ENCODE measurements around the gene RNF150. TPM values are rescaled to one million over a fixed set of nuclear protein-coding genes. Genes with fewer than 3 reads are reported as not detected.
"Not testable (repeated sequence)": the region's sequence is repeated elsewhere in the genome, so short reads cannot be mapped to it uniquely, and the experiment has no call there.

The RNF150 gene
- total RNA-seq, 2 donors from 2014 or later = 2.3 to 4.6 TPM

DNA sequence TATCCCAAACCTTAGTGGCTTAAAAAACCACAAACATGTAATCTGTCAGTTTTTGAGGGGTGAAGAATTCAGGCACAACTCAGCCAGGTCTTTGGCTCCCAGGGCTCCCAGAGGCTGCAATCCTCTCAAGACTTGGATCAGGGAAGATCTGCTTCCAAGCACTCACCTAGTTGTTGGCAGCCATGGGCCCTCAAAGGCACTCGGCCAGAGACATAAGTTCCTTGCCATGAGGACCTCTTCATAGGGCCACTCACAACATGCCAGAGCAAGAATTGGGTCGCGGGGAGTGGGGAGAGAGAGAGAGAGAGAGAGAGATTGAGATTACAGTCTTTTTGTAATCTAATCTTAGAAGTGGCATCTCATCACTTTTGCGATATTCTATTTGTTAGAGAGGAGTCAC, 300.0 kb downstream of the RNF150 start:
- H3K36me3 ChIP-seq (replicated peaks in 1 of 2; ENCODE audit: insufficient read depth in 1 of 2, low read depth in 2 of 2) = no peaks in the 10 kb centered on the region
- no peaks in the 10 kb centered on the region for H3K9me3 ChIP-seq
- TF ChIP-seq, protein P1, sequence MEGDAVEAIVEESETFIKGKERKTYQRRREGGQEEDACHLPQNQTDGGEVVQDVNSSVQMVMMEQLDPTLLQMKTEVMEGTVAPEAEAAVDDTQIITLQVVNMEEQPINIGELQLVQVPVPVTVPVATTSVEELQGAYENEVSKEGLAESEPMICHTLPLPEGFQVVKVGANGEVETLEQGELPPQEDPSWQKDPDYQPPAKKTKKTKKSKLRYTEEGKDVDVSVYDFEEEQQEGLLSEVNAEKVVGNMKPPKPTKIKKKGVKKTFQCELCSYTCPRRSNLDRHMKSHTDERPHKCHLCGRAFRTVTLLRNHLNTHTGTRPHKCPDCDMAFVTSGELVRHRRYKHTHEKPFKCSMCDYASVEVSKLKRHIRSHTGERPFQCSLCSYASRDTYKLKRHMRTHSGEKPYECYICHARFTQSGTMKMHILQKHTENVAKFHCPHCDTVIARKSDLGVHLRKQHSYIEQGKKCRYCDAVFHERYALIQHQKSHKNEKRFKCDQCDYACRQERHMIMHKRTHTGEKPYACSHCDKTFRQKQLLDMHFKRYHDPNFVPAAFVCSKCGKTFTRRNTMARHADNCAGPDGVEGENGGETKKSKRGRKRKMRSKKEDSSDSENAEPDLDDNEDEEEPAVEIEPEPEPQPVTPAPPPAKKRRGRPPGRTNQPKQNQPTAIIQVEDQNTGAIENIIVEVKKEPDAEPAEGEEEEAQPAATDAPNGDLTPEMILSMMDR (IDR thresholded peaks at IDR 0.05) = no peak
- no peak for TF ChIP-seq POLR2A (IDR thresholded peaks at IDR 0.05)
- no peak overlapping the region for H3K4me3 ChIP-seq
- no peaks in the 10 kb centered on the region for H3K27me3 ChIP-seq
- H3K27ac ChIP-seq = no peak overlapping the region
- DNase-seq (no peak), ATAC-seq (no peak)
- 84 to 94% methylated on average over 4 of the region's 4 CpGs for WGBS, 2 donors
- H3K4me1 ChIP-seq = no peaks in the 10 kb centered on the region
- intact Hi-C loops (cut with DNase I) = no loop called here

DNA sequence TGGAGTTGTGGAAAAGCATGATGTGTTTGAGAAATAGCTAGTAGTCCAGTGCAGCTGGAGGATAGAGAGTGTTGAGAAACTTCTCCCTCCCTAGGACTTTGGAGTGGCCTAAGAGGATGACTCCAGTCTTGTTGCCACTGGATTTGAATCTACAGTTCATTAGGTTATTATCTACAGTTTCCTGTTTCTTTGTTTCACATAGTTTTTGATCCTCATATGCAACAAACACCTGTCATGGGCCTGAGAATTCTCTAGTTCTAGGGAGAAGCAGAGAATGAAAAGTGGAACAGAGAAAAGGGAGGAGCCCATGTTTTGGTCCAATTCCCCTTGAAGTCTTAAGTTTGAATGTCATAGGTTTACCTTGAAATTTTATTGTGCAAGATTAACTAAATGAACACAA, 303.4 kb downstream of the RNF150 start:
- no peaks in the 10 kb centered on the region for H3K27me3 ChIP-seq
- no peaks in the 10 kb centered on the region for H3K9me3 ChIP-seq
- DNase-seq (no peak), ATAC-seq (no peak)
- intact Hi-C loops (cut with DNase I) = no loop called here
- H3K4me3 ChIP-seq = no peak overlapping the region
- no peaks in the 10 kb centered on the region for H3K4me1 ChIP-seq
- TF ChIP-seq, protein P1 (IDR thresholded peaks at IDR 0.05) = no peak
- no peak for TF ChIP-seq POLR2A (IDR thresholded peaks at IDR 0.05)
- H3K27ac ChIP-seq = no peak overlapping the region
- no peaks in the 10 kb centered on the region for H3K36me3 ChIP-seq (replicated peaks in 1 of 2; ENCODE audit: insufficient read depth in 1 of 2, low read depth in 2 of 2)

DNA sequence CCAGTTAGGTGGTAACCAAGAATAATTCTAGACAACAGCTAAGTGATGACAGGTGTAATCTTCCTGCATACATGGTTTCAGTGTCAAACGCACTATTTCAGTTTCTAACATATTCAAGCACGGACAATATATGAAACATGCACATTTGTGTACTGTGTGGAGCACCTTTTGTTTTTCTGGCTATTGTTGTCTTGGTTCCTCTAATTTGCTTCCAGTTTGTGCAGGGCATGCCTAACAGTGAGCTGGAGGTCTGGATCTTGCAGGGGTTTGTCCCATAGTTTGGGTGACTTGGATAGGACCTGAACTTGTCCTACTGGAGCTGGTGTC, 306.6 kb downstream of the RNF150 start:
- DNase-seq = no peak
- Histone ChIP-seq H3K4me3 (no peak overlapping the region), H3K27ac (no peak overlapping the region), H3K27me3 (no peaks in the 10 kb centered on the region), H3K36me3 (replicated peaks in 1 of 2; ENCODE audit: insufficient read depth in 1 of 2, low read depth in 2 of 2) (no peaks in the 10 kb centered on the region), H3K9me3 (no peaks in the 10 kb centered on the region), H3K4me1 (no peaks in the 10 kb centered on the region)
- intact Hi-C loops (cut with DNase I) = no loop called here
- 100% methylated on average over 2 of the region's 2 CpGs for WGBS, 2 donors
- no peak for ATAC-seq
- TF ChIP-seq, protein P1 (IDR thresholded peaks at IDR 0.05) = no peak
- TF ChIP-seq POLR2A (IDR thresholded peaks at IDR 0.05) = no peak

DNA sequence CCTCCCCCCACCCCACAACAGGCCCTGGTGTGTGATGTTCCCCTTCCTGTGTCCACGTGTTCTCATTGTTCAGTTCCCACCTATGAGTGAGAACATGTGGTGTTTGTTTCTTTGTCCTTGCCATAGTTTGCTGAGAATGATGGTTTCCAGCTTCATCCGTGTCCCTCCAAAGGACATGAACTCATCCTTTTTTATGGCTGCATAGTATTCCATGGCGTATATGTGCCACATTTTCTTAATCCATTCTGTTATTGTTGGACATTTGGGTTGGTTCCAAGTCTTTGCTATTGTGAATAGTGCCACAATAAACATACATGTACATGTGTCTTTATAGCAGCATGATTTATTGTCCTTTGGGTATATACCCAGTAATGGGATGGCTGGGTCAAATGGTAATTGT, 312.7 kb downstream of the RNF150 start:
- H3K9me3 ChIP-seq; H3K27ac ChIP-seq; H3K4me1 ChIP-seq; H3K4me3 ChIP-seq; H3K27me3 ChIP-seq; H3K36me3 ChIP-seq (replicated peaks in 1 of 2; ENCODE audit: insufficient read depth in 1 of 2, low read depth in 2 of 2); DNase-seq; intact Hi-C loops (cut with DNase I); ATAC-seq: not testable (repeated sequence)
- 89 to 92% methylated on average over 3 of the region's 3 CpGs for WGBS, 2 donors

DNA sequence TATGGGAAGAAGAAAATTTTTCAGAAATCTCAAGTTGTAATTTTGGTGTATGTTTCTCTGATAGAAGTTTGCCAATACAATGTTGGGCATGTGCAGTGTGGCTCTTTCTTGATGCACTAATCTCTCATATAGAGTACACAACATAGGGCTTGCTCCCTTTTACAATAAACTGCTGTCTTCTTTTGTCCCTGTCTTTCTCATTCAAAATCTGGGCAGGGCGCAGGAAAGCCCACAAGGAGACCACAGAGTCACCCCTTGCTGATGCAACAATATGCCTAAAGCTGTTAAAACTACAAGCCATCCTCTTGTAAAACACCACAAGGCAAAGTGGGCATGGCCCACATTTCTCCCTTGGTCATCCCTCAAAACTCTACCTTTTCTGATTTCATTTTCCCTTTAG, 313.7 kb downstream of the RNF150 start:
- DNase-seq (no peak), ATAC-seq (no peak)
- Histone ChIP-seq H3K4me1 (no peaks in the 10 kb centered on the region), H3K4me3 (no peak overlapping the region), H3K36me3 (replicated peaks in 1 of 2; ENCODE audit: insufficient read depth in 1 of 2, low read depth in 2 of 2) (no peaks in the 10 kb centered on the region), H3K27ac (no peak overlapping the region), H3K9me3 (no peaks in the 10 kb centered on the region), H3K27me3 (no peaks in the 10 kb centered on the region)
- WGBS, 2 donors = 90 to 100% methylated on average over 1 of the region's 1 CpG
- intact Hi-C loops (cut with DNase I) = no loop called here
- TF ChIP-seq POLR2A (IDR thresholded peaks at IDR 0.05) = no peak
- TF ChIP-seq, protein P1 (IDR thresholded peaks at IDR 0.05) = no peak

Measured in body of pancreas (tissue), 4 donors.